ENCODE results near the gene REP15.
A peak's percentile ranks its signal among the peaks of the same experiment; 100 is the strongest.
"Not testable (repeated sequence)": the region's sequence is repeated elsewhere in the genome, so short reads cannot be mapped to it uniquely, and the experiment has no call there.

The REP15 gene

GRCh38 chr12:27696293-27696652, at the start of gene REP15:
Gene REP15, plus strand, starts transcription at chr12:27696447. Its CDS starts 116 bp downstream, at chr12:27696563.
- no peak for DNase-seq

- no peak for DNase-seq
These were observed 46.2 kb upstream of the REP15 start for GRCh38 chr12:27650011-27650410.

GRCh38 chr12:27651201-27651600, 45.0 kb upstream of the REP15 start:
- no peak for DNase-seq

- peak in 3 of 14 donors; percentile 4 to 25 (median 16) for DNase-seq
These were observed 44.0 kb upstream of the REP15 start for GRCh38 chr12:27652174-27652763.

GRCh38 chr12:27653661-27654060, 42.6 kb upstream of the REP15 start:
- DNase-seq, result no peak

GRCh38 chr12:27655476-27655875, 40.8 kb upstream of the REP15 start:
- not testable (repeated sequence) for DNase-seq

GRCh38 chr12:27657296-27657695, 39.0 kb upstream of the REP15 start:
- no peak for DNase-seq

- DNase-seq, result no peak
These were observed 30.5 kb upstream of the REP15 start for GRCh38 chr12:27665704-27666103.

- DNase-seq, result no peak
These were observed 29.7 kb upstream of the REP15 start for GRCh38 chr12:27666510-27666909.

- DNase-seq, result peak in 1 of 14 donors; percentile 3
These were observed 28.7 kb upstream of the REP15 start for GRCh38 chr12:27667540-27667939.

GRCh38 chr12:27672051-27672450, 24.2 kb upstream of the REP15 start:
- no peak for DNase-seq

GRCh38 chr12:27672643-27673042, 23.6 kb upstream of the REP15 start:
- no peak for DNase-seq

GRCh38 chr12:27673101-27673718, 23.0 kb upstream of the REP15 start:
- no peak for DNase-seq

GRCh38 chr12:27674989-27675388, 21.3 kb upstream of the REP15 start:
- no peak for DNase-seq

- no peak for DNase-seq
These were observed 15.6 kb upstream of the REP15 start for GRCh38 chr12:27680619-27681018.

- no peak for DNase-seq
These were observed 13.7 kb upstream of the REP15 start for GRCh38 chr12:27682534-27682933.

GRCh38 chr12:27685274-27685673, 11.0 kb upstream of the REP15 start:
- no peak for DNase-seq

GRCh38 chr12:27686147-27686546, 10.1 kb upstream of the REP15 start:
- DNase-seq, result no peak

GRCh38 chr12:27688671-27689070, 7.6 kb upstream of the REP15 start:
- DNase-seq, result no peak

- DNase-seq, result no peak
These were observed 6.6 kb upstream of the REP15 start for GRCh38 chr12:27689558-27690180.

- DNase-seq, result no peak
These were observed 2.8 kb upstream of the REP15 start for GRCh38 chr12:27693403-27693802.

GRCh38 chr12:27695556-27696292, 523 bp upstream of the REP15 start:
- DNase-seq, result no peak

- DNase-seq, result no peak
These were observed 767 bp downstream of the REP15 start for GRCh38 chr12:27696864-27697564.

All from C1 segment of cervical spinal cord (tissue), 14 donors.